Spleen (tissue), 7 donors: ENCODE measurements around the gene AHDC1.

Experiments used
- POLR2AphosphoS5 ChIP-seq, 3 donors: sonication (generic); formaldehyde crosslinking; IDR thresholded peaks; one replicate each; pipeline ENCODE4 v1.5.1; 2017; ENCODE audit warnings: antibody characterized with exemption in 3 of 3
- TF ChIP-seq, protein P1 (sequence below), 11 experiments: fragments of 200-600 bp in 7 of 11; fragments of 450-650 bp in 4 of 11; sonication (generic) in 4 of 11; IDR thresholded peaks in 8 of 11; conservative IDR thresholded peaks in 3 of 11; 1 replicate in 7 of 11; 2 replicates in 4 of 11; pipeline versions ENCODE4 v1.4.0 to v1.8.0; 2016 to 2021; ENCODE audit warnings: antibody characterized with exemption in 11 of 11, inconsistent platforms in 4 of 11, mild to moderate bottlenecking in 1 of 11
- donor health status: DM: no; HTN: no; CAD: no; lungs with moderate emphysema.
- donor health status: DM: no; HTN: no; CAD: no.
- donor health status: DM: no; HTN: no; CAD: no.

DNA sequence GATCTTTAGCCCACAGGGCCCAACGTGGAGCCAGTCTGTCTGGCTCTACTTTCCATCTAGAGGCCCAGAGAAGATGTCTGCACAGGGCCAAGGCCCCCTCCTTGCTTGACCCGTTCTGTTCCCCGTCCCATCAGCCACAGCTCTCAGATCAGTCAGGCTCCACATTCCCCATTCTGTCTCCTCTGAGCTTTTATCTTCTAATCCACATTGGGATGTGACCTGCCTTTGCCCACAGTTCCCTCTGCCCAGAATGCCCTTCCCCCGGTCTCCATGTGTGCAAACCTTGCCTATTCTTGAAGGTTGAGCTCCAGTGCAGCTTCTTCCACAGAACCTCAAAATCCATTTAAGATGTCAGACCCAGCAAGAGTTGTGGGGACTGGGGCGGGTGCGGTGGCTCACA is 60.7 kb downstream of the AHDC1 start:
- TF ChIP-seq, protein P1, sequence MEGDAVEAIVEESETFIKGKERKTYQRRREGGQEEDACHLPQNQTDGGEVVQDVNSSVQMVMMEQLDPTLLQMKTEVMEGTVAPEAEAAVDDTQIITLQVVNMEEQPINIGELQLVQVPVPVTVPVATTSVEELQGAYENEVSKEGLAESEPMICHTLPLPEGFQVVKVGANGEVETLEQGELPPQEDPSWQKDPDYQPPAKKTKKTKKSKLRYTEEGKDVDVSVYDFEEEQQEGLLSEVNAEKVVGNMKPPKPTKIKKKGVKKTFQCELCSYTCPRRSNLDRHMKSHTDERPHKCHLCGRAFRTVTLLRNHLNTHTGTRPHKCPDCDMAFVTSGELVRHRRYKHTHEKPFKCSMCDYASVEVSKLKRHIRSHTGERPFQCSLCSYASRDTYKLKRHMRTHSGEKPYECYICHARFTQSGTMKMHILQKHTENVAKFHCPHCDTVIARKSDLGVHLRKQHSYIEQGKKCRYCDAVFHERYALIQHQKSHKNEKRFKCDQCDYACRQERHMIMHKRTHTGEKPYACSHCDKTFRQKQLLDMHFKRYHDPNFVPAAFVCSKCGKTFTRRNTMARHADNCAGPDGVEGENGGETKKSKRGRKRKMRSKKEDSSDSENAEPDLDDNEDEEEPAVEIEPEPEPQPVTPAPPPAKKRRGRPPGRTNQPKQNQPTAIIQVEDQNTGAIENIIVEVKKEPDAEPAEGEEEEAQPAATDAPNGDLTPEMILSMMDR (IDR thresholded peaks at IDR 0.05 in 8 of 11, conservative IDR thresholded peaks at IDR 0.05 in 3 of 11), result no peak
- no peak for TF ChIP-seq POLR2AphosphoS5 (IDR thresholded peaks at IDR 0.05)
